ENCODE data around the gene VTN. TPM values are rescaled to one million over a fixed set of nuclear protein-coding genes. Genes with fewer than 3 reads are reported as not detected.

The VTN gene
- total and polyA plus RNA-seq, 2 donors (not counting 3 experiments of a cell fraction or from before 2014, with no cell fraction given): 1.1 TPM; not detected in 1

DNA sequence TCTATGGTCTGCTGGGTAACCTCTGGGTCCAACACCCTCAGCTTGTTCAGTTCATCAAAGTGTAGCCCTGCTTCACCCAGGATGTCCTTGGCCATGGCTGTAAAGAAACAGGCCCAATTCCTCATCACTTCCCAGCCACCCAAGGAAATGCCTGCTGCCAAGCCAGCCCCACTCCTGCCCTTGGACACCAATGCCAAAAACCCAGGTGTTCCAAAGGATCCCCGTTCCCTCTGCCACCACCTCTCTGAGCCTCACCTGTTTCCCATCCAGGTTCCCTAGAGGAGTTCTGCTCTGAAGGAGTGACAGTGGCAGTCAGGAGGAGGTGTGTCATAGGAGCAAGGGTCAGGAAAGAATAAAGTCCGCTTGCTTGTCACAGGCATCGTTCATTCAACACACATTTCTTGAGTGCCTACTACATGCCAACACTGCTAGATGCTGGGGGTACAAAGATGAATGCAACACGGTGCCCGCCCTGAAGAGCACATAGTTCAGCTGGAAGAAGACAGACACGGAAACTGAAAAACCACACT, 38.2 kb downstream of the VTN start:
- TF ChIP-seq, protein P1, sequence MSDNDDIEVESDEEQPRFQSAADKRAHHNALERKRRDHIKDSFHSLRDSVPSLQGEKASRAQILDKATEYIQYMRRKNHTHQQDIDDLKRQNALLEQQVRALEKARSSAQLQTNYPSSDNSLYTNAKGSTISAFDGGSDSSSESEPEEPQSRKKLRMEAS (IDR thresholded peaks at IDR 0.05; ENCODE audit: insufficient read depth, insufficient read length): no peak
- TF ChIP-seq FOS (IDR thresholded peaks at IDR 0.05; ENCODE audit: borderline replicate concordance, insufficient read depth, low read length) (no peak), POLR2AphosphoS5 (IDR thresholded peaks at IDR 0.05; ENCODE audit: insufficient read depth, low read depth, low read length) (no peak), POLR2A (IDR thresholded peaks at IDR 0.05; ENCODE audit: low read depth, low read length) (no peak), EZH2 (IDR thresholded peaks at IDR 0.05; ENCODE audit: borderline replicate concordance, low read depth, low read length, severe bottlenecking) (no peak), GATA2 (IDR thresholded peaks at IDR 0.05; ENCODE audit: insufficient read depth, insufficient read length, low read depth, low read length) (no peak), MYC (IDR thresholded peaks at IDR 0.05; ENCODE audit: low read depth, low read length) (no peak), JUN (IDR thresholded peaks at IDR 0.05; ENCODE audit: borderline replicate concordance, insufficient read depth, insufficient read length, low read depth) (no peak)
- TF ChIP-seq, protein P2, sequence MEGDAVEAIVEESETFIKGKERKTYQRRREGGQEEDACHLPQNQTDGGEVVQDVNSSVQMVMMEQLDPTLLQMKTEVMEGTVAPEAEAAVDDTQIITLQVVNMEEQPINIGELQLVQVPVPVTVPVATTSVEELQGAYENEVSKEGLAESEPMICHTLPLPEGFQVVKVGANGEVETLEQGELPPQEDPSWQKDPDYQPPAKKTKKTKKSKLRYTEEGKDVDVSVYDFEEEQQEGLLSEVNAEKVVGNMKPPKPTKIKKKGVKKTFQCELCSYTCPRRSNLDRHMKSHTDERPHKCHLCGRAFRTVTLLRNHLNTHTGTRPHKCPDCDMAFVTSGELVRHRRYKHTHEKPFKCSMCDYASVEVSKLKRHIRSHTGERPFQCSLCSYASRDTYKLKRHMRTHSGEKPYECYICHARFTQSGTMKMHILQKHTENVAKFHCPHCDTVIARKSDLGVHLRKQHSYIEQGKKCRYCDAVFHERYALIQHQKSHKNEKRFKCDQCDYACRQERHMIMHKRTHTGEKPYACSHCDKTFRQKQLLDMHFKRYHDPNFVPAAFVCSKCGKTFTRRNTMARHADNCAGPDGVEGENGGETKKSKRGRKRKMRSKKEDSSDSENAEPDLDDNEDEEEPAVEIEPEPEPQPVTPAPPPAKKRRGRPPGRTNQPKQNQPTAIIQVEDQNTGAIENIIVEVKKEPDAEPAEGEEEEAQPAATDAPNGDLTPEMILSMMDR (IDR thresholded peaks at IDR 0.05; ENCODE audit: extremely low read depth in 1 of 2, insufficient read depth in 1 of 2, low read depth in 1 of 2, low read length in 2 of 2): no peak
- Histone ChIP-seq H3K36me3 (ENCODE audit: control insufficient read depth in 2 of 2, extremely low read depth in 1 of 2, insufficient read depth in 2 of 2, low read length in 2 of 2) (peaks cover 12 to 19% of the 10 kb centered on the region in 2 experiments), H3K9me3 (replicated peaks; ENCODE audit: control insufficient read depth, insufficient read depth, low read length) (no peaks in the 10 kb centered on the region), H3K79me2 (ENCODE audit: control insufficient read depth, insufficient read depth, low read length) (peaks cover 27% of the 10 kb centered on the region), H2AFZ (ENCODE audit: low read depth, low read length) (no peak overlapping the region), H3K9ac (replicated peaks; ENCODE audit: extremely low read depth, insufficient read depth, low read length) (no peak overlapping the region), H3K27ac (ENCODE audit: insufficient read depth, low read depth, low read length) (no peak overlapping the region), H4K20me1 (replicated peaks; ENCODE audit: control insufficient read depth, extremely low read depth, insufficient read depth, low read length) (no peaks in the 10 kb centered on the region), H3K4me2 (ENCODE audit: insufficient read depth, low read length) (no peak overlapping the region), H3K27me3 (ENCODE audit: control insufficient read depth in 2 of 2, insufficient read depth in 2 of 2, low read length in 2 of 2) (no peaks in the 10 kb centered on the region), H3K4me3 (replicated peaks in 1 of 3; ENCODE audit: insufficient read depth in 1 of 3, low read depth in 1 of 3, low read length in 3 of 3) (no peak overlapping the region), H3K9me1 (replicated peaks; ENCODE audit: control insufficient read depth, extremely low read depth, insufficient read depth, low read length) (no peaks in the 10 kb centered on the region), H3K4me1 (ENCODE audit: control insufficient read depth, extremely low read depth, insufficient read depth, low read length) (peaks cover 17% of the 10 kb centered on the region)
- POLR2A ChIA-PET: no interaction called here
- DNase-seq (ENCODE audit: low read depth, low spot score) (no peak), FAIRE-seq (no peak)
- dilution Hi-C loops (cut with MboI; ENCODE audit: extremely low pct_ligation_motif_present, low sequenced_read_pairs) (no loop called here), intact Hi-C loops (cut with micrococcal nuclease) (no loop called here)
- CTCF ChIA-PET: interaction anchor here (1.3 to 1.5 kb wide), 2 partner anchors 13 to 15 kb away, joined by 3 to 4 read pairs; partner anchors contain the start of gene TMEM97
- BruUV-seq (replicated peaks): no TSS peak

Measured in endothelial cell of umbilical vein (primary cell).